H9 (cell line): ENCODE measurements around the gene TPPP2. TPM values are rescaled to one million over a fixed set of nuclear protein-coding genes. Genes with fewer than 3 reads are reported as not detected.

Experiments used
- DNase-seq: peaks from one replicate; pipeline ENCODE4 v3.0.0-alpha.2; 2017
- H2AFZ ChIP-seq: one replicate; pipeline ENCODE4 v1.6.1; 2013; ENCODE audit warnings: mild to moderate bottlenecking, low read length, control low read depth, moderate library complexity
- H2AK5ac ChIP-seq: 2 replicates; pipeline ENCODE4 v1.6.1; 2013; ENCODE audit warnings: low read length, control low read depth, mixed read lengths; ENCODE audit not compliant: insufficient read length
- H2BK120ac ChIP-seq: one replicate; pipeline ENCODE4 v1.6.1; 2013; ENCODE audit warnings: low read depth, mild to moderate bottlenecking, low read length, control low read depth, inconsistent platforms; ENCODE audit not compliant: poor library complexity, severe bottlenecking
- H2BK12ac ChIP-seq: 2 replicates; pipeline ENCODE4 v1.6.1; 2013; ENCODE audit warnings: low read length, control low read depth, mixed read lengths, low read depth; ENCODE audit not compliant: insufficient read length
- H2BK15ac ChIP-seq: 2 replicates; pipeline ENCODE4 v1.6.1; 2013; ENCODE audit warnings: low read depth, low read length, control low read depth
- H2BK20ac ChIP-seq: one replicate; pipeline ENCODE4 v1.6.1; 2013; ENCODE audit warnings: low read depth, mild to moderate bottlenecking, low read length, control low read depth, inconsistent platforms; ENCODE audit not compliant: poor library complexity, severe bottlenecking
- H2BK5ac ChIP-seq: 2 replicates; pipeline ENCODE4 v1.6.1; 2013; ENCODE audit warnings: low read length, control low read depth, mixed read lengths; ENCODE audit not compliant: insufficient read length
- H3K14ac ChIP-seq: 2 replicates; pipeline ENCODE4 v1.6.1; 2013; ENCODE audit warnings: low read length, control low read depth; ENCODE audit not compliant: insufficient read depth
- H3K18ac ChIP-seq: 2 replicates; pipeline ENCODE4 v1.6.1; 2013; ENCODE audit warnings: low read depth, mild to moderate bottlenecking, mixed read lengths, low read length, control low read depth; ENCODE audit not compliant: insufficient read length
- H3K23ac ChIP-seq: 2 replicates; pipeline ENCODE4 v1.6.1; 2013; ENCODE audit warnings: low read length, control low read depth, mixed read lengths, low read depth; ENCODE audit not compliant: insufficient read length
- H3K23me2 ChIP-seq: 2 replicates; pipeline ENCODE4 v1.6.1; 2013; ENCODE audit warnings: low read depth, mild to moderate bottlenecking, mixed read lengths, low read length, control low read depth; ENCODE audit not compliant: insufficient read length, poor library complexity, severe bottlenecking
- H3K27ac ChIP-seq: 2 replicates; pipeline ENCODE4 v1.5.1; 2013; ENCODE audit warnings: low read length, control low read depth, mixed read lengths, low read depth; ENCODE audit not compliant: insufficient read length
- H3K27me3 ChIP-seq: 2 replicates; pipeline ENCODE4 v1.6.1; 2013; ENCODE audit warnings: low read length, control low read depth, inconsistent platforms; ENCODE audit not compliant: insufficient read depth
- H3K4ac ChIP-seq: 2 replicates; pipeline ENCODE4 v1.6.1; 2013; ENCODE audit warnings: low read depth, mild to moderate bottlenecking, control low read depth, inconsistent platforms, low read length, moderate library complexity
- H3K4me1 ChIP-seq: 2 replicates; pipeline ENCODE4 v1.6.1; 2013; ENCODE audit warnings: low read length, control low read depth, inconsistent platforms; ENCODE audit not compliant: insufficient read depth
- H3K4me2 ChIP-seq: 2 replicates; pipeline ENCODE4 v1.6.1; 2013; ENCODE audit warnings: low read length, control low read depth, mixed read lengths; ENCODE audit not compliant: insufficient read length, insufficient read depth
- H3K56ac ChIP-seq: 2 replicates; pipeline ENCODE4 v1.6.1; 2013; ENCODE audit warnings: low read depth, mild to moderate bottlenecking, mixed read lengths, low read length, control low read depth; ENCODE audit not compliant: insufficient read length
- H3K79me1 ChIP-seq: 2 replicates; pipeline ENCODE4 v1.6.1; 2013; ENCODE audit warnings: low read depth, mild to moderate bottlenecking, moderate library complexity, low read length, control low read depth, inconsistent platforms; ENCODE audit not compliant: insufficient read depth, poor library complexity, severe bottlenecking
- H3K79me2 ChIP-seq: 2 replicates; pipeline ENCODE4 v1.6.1; 2013; ENCODE audit warnings: low read length, control low read depth, inconsistent platforms; ENCODE audit not compliant: insufficient read depth
- H3K9ac ChIP-seq: 2 replicates; pipeline ENCODE4 v1.6.1; 2013; ENCODE audit warnings: low read length, control low read depth, mixed read lengths; ENCODE audit not compliant: insufficient read length; ENCODE audit errors: extremely low read depth
- H3K9me3 ChIP-seq: one replicate; pipeline ENCODE4 v1.6.1; 2013; ENCODE audit warnings: low read depth, low read length, inconsistent platforms; ENCODE audit not compliant: control insufficient read depth
- H3T11ph ChIP-seq: one replicate; pipeline ENCODE4 v1.6.1; 2013; ENCODE audit warnings: mild to moderate bottlenecking, low read length, control low read depth, inconsistent platforms
- H4K20me1 ChIP-seq: one replicate; pipeline ENCODE4 v1.6.1; 2013; ENCODE audit not compliant: control insufficient read depth, insufficient read length, insufficient read depth
- H4K5ac ChIP-seq: 2 replicates; pipeline ENCODE4 v1.6.1; 2013; ENCODE audit warnings: low read depth, mild to moderate bottlenecking, mixed read lengths, low read length, control low read depth; ENCODE audit not compliant: insufficient read length
- H4K8ac ChIP-seq: replicated peaks from 2 replicates; pipeline ENCODE4 v1.6.1; 2013; ENCODE audit warnings: low read length, control low read depth, mixed read lengths, low read depth; ENCODE audit not compliant: insufficient read length
- H4K91ac ChIP-seq: 2 replicates; pipeline ENCODE4 v1.6.1; 2013; ENCODE audit warnings: low read depth, mild to moderate bottlenecking, moderate library complexity, mixed read lengths, low read length, control low read depth; ENCODE audit not compliant: insufficient read length
- H3K27ac Mint-ChIP-seq, 3 experiments: 2 replicates in 2 of 3; 3 replicates in 1 of 3; pipeline ENCODE4 v1.8.0; 2020 to 2021; ENCODE audit warnings: mixed read lengths in 3 of 3, mild to moderate bottlenecking in 1 of 3, moderate library complexity in 1 of 3
- H3K27me3 Mint-ChIP-seq: 2 replicates; pipeline ENCODE4 v1.8.0; 2021; ENCODE audit warnings: low read depth, mild to moderate bottlenecking, moderate library complexity, mixed read lengths
- H3K36me3 Mint-ChIP-seq, 3 experiments: 2 replicates in 2 of 3; 3 replicates in 1 of 3; pipeline ENCODE4 v1.8.0; 2020 to 2021; ENCODE audit warnings: low read depth in 3 of 3, mixed read lengths in 3 of 3; ENCODE audit not compliant: insufficient read depth in 1 of 3
- H3K4me1 Mint-ChIP-seq, 2 experiments: 2 replicates each; pipeline ENCODE4 v1.8.0; 2020; ENCODE audit warnings: mixed read lengths in 2 of 2
- H3K4me3 Mint-ChIP-seq, 2 experiments: 2 replicates in 1 of 2; 3 replicates in 1 of 2; pipeline ENCODE4 v1.8.0; 2020 to 2021; ENCODE audit warnings: mild to moderate bottlenecking in 2 of 2, mixed read lengths in 2 of 2, moderate library complexity in 1 of 2
- H3K9me3 Mint-ChIP-seq, 2 experiments: 2 replicates in 1 of 2; 3 replicates in 1 of 2; pipeline ENCODE4 v1.8.0; 2020; ENCODE audit warnings: mild to moderate bottlenecking in 2 of 2, mixed read lengths in 2 of 2, moderate library complexity in 1 of 2
- CTCF ChIP-seq: fragments of 200-600 bp; sonication (generic); conservative IDR thresholded peaks from 3 replicates; pipeline ENCODE4 v1.8.0; 2021; ENCODE audit warnings: antibody characterized with exemption, mild to moderate bottlenecking
- WGBS: extraction: QIAGEN DNeasy Blood & Tissue Kit; methylation state at CpG from one replicate; pipeline ENCODE4 v1.1.7; 2013; ENCODE audit warnings: missing lambda C conversion rate, low lambda C conversion rate, mixed read lengths; ENCODE audit not compliant: insufficient read length; ENCODE audit errors: extremely low coverage; 5-methylcytosine and 5-hydroxymethylcytosine counted together
- total RNA-seq: library from RNA; stranded (reverse); gene quantifications from 2 replicates; pipeline ENCODE4 v1.2.1, GENCODE V29; 2021

TPPP2 gene
- total RNA-seq, 1 experiment from 2014 or later, result not detected

GRCh38 chr14:20996521-20996920, 33.5 kb upstream of the TPPP2 start:
- Histone ChIP-seq H3K23ac (no peak overlapping the region), H3K27me3 (no peaks in the 10 kb centered on the region), H2BK120ac (no peak overlapping the region), H4K8ac (no peak overlapping the region), H3K23me2 (no peaks in the 10 kb centered on the region), H4K91ac (no peak overlapping the region), H4K5ac (no peak overlapping the region), H2BK5ac (no peak overlapping the region), H2AK5ac (no peak overlapping the region), H3K27ac (no peak overlapping the region), H3K56ac (no peak overlapping the region), H3K14ac (no peak overlapping the region), H4K20me1 (no peaks in the 10 kb centered on the region), H2BK15ac (no peak overlapping the region), H2AFZ (no peak overlapping the region), H2BK20ac (no peak overlapping the region), H3T11ph (no peak overlapping the region), H3K4ac (no peak overlapping the region), H3K4me1 (no peaks in the 10 kb centered on the region), H3K79me2 (no peaks in the 10 kb centered on the region), H2BK12ac (no peak overlapping the region), H3K9ac (no peak overlapping the region), H3K79me1 (no peaks in the 10 kb centered on the region), H3K4me2 (no peak overlapping the region), H3K9me3 (no peaks in the 10 kb centered on the region), H3K18ac (no peak overlapping the region)
- Mint-ChIP-seq H3K36me3 (peaks cover 32 to 55% (median 50%) of the 10 kb centered on the region in 3 experiments; a peak in 6 of 7 replicates), H3K27ac (peak overlapping the region in 1 of 3 experiments; percentile 38; a peak in 1 of 7 replicates), H3K9me3 (no peaks in the 10 kb centered on the region), H3K27me3 (no peaks in the 10 kb centered on the region; the same call in 1 of the 2 replicates), H3K4me3 (no peak overlapping the region), H3K4me1 (peaks cover 19% of the 10 kb centered on the region in 2 experiments)
- no peak for TF ChIP-seq CTCF
- no peak for DNase-seq
- no CpG with 5 or more reads among the region's 14 CpGs for WGBS
